NCI-H82 (cell line): Measurements from ENCODE around the gene GPHA2.

Experiments used
- DNase-seq: peaks from one replicate; lab custom pipeline; 2025; lab: John Stamatoyannopoulos, UW

Gene GPHA2

GRCh38 chr11:64891215-64891848 is 44.4 kb downstream of the GPHA2 start:
- no peak for DNase-seq

GRCh38 chr11:64890522-64890939 is 45.2 kb downstream of the GPHA2 start:
- DNase-seq, result no peak

- no peak for DNase-seq
Measured at GRCh38 chr11:64888729-64889511, 46.8 kb downstream of the GPHA2 start.

GRCh38 chr11:64888406-64888728 is 47.3 kb downstream of the GPHA2 start:
- no peak for DNase-seq

GRCh38 chr11:64887757-64888405 is 47.8 kb downstream of the GPHA2 start:
- DNase-seq, result peak; percentile 76

- no peak for DNase-seq
Measured at GRCh38 chr11:64887234-64887756, 48.4 kb downstream of the GPHA2 start.

GRCh38 chr11:64885367-64886286 is 50.1 kb downstream of the GPHA2 start:
- DNase-seq, result no peak
